Gastroesophageal sphincter (tissue), 3 donors: ENCODE data around the gene MACROD2.

ENCODE experiments used
- POLR2A ChIP-seq, 2 donors: fragments of 450-650 bp; IDR thresholded peaks; one replicate each; pipeline ENCODE4 v1.6.1; 2017; ENCODE audit warnings: antibody characterized with exemption in 2 of 2, mild to moderate bottlenecking in 2 of 2, moderate library complexity in 1 of 2
- POLR2AphosphoS5 ChIP-seq: sonication (generic); formaldehyde crosslinking; IDR thresholded peaks from one replicate; pipeline ENCODE4 v1.6.1; 2017; ENCODE audit warnings: antibody characterized with exemption
- TF ChIP-seq, protein P1 (sequence below), 4 experiments: fragments of 200-600 bp in 2 of 4; fragments of 450-650 bp in 2 of 4; sonication (generic) in 1 of 4; IDR thresholded peaks; one replicate each; pipeline ENCODE4 v1.5.1; 2017 to 2019; ENCODE audit warnings: antibody characterized with exemption in 4 of 4, mild to moderate bottlenecking in 2 of 4, moderate library complexity in 2 of 4

DNA sequence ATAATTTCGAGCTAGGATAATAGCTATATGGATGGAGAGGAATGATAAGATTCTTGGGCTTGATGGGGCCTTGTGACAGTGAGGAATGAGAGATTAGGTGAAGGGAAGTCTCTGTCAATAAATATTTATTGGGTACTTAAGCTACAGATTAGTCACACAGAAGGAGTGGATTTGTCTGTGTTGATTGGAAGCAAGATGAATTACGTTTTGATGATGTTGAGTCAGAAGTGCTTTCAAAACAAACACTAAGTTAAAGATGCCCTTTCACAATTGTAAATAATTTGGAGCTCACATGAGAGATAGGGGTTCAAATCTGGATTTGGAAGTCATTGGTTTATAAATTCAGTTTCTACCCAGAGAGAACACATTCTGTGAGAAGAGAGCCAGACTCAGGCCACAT, 1743.7 kb downstream of the MACROD2 start:
- TF ChIP-seq, protein P1, sequence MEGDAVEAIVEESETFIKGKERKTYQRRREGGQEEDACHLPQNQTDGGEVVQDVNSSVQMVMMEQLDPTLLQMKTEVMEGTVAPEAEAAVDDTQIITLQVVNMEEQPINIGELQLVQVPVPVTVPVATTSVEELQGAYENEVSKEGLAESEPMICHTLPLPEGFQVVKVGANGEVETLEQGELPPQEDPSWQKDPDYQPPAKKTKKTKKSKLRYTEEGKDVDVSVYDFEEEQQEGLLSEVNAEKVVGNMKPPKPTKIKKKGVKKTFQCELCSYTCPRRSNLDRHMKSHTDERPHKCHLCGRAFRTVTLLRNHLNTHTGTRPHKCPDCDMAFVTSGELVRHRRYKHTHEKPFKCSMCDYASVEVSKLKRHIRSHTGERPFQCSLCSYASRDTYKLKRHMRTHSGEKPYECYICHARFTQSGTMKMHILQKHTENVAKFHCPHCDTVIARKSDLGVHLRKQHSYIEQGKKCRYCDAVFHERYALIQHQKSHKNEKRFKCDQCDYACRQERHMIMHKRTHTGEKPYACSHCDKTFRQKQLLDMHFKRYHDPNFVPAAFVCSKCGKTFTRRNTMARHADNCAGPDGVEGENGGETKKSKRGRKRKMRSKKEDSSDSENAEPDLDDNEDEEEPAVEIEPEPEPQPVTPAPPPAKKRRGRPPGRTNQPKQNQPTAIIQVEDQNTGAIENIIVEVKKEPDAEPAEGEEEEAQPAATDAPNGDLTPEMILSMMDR (IDR thresholded peaks at IDR 0.05) = no peak
- TF ChIP-seq POLR2A (IDR thresholded peaks at IDR 0.05) (no peak), POLR2AphosphoS5 (no peak)
